K562 (cell line): ENCODE measurements around the gene SYNJ2. TPM values are rescaled to one million over a fixed set of nuclear protein-coding genes. Genes with fewer than 3 reads are reported as not detected.

Experiments
- CBX5 ChIP-seq: IDR thresholded peaks from 2 replicates; pipeline ENCODE4 v1.6.1; 2014; ENCODE audit warnings: low read depth, borderline replicate concordance
- GABPA ChIP-seq: fragments of 200-800 bp; sonication (Bioruptor generic); conservative IDR thresholded peaks from 2 replicates; pipeline ENCODE4 v1.6.1; 2016; ENCODE audit warnings: low read depth, missing genetic modification characterization, missing compliant biosample characterization
- GABPB2 ChIP-seq: fragments of 250-450 bp; sonication (Bioruptor Pico); conservative IDR thresholded peaks from 2 replicates; pipeline ENCODE4 v1.5.1; 2021; ENCODE audit warnings: mild to moderate bottlenecking
- HEY1 ChIP-seq: fragments of 250-450 bp; sonication (Bioruptor Pico); IDR thresholded peaks from 2 replicates; pipeline ENCODE4 v1.5.0; 2020; ENCODE audit warnings: mild to moderate bottlenecking, moderate library complexity, borderline replicate concordance
- KDM4B ChIP-seq, 2 experiments: fragments of 450-650 bp in 1 of 2; sonication (generic) in 1 of 2; IDR thresholded peaks; 2 replicates each; pipeline ENCODE4 v1.6.1; 2016 to 2017; ENCODE audit warnings: borderline replicate concordance in 2 of 2, antibody characterized with exemption in 1 of 2, low read depth in 1 of 2, mild to moderate bottlenecking in 1 of 2
- MAFK ChIP-seq: IDR thresholded peaks from 2 replicates; pipeline ENCODE4 v1.6.1; 2011; ENCODE audit warnings: low read length, improper control_type of control experiment
- NFE2 ChIP-seq: IDR thresholded peaks from 2 replicates; pipeline ENCODE4 v1.6.1; 2014; ENCODE audit warnings: antibody characterized with exemption, low read depth
- RCOR1 ChIP-seq, 2 experiments: IDR thresholded peaks; 2 replicates each; pipeline ENCODE4 v1.6.1; 2012; ENCODE audit warnings: low read depth in 2 of 2, low read length in 2 of 2, borderline replicate concordance in 1 of 2, improper control_type of control experiment in 1 of 2
- ZBTB7A ChIP-seq: IDR thresholded peaks from 2 replicates; pipeline ENCODE4 v1.6.1; 2011; ENCODE audit warnings: low read depth, mild to moderate bottlenecking, low read length, moderate library complexity, borderline replicate concordance; ENCODE audit not compliant: control insufficient read depth
- ZNF124 ChIP-seq: sonication (generic); formaldehyde crosslinking; IDR thresholded peaks from 2 replicates; pipeline ENCODE4 v1.8.1; 2022; ENCODE audit warnings: missing genetic modification reagents
- polyA plus RNA-seq, 8 experiments: library from polyadenylated mRNA; depleted of rRNA in 4 of 8; stranded (reverse) in 5 of 8; unstranded in 3 of 8; fragments of >200 nt; fragmentation: Nextera tagmentation in 2 of 8; fragmentation: Illumina TruSeq in 1 of 8; extraction: Ambion mirVana in 2 of 8; extraction: Trizol in 1 of 8; gene quantifications; 2 replicates each; pipeline versions ENCODE4 v1.2.1 to v1.2.3, GENCODE V29; 2011 to 2014; ENCODE audit warnings: inconsistent platforms in 1 of 8, missing spikeins in 1 of 8
- total RNA-seq, 7 experiments: library from RNA; depleted of rRNA in 6 of 7; stranded (reverse); fragments of >200 nt in 6 of 7; fragmentation: Illumina TruSeq in 2 of 7; extraction: Trizol in 2 of 7; gene quantifications; 2 replicates each; pipeline versions ENCODE4 v1.2.1 to v1.2.3, GENCODE V29; 2011 to 2021; ENCODE audit warnings: low replicate concordance in 1 of 7
- TF ChIP-seq, protein P1 (sequence below): IDR thresholded peaks from 3 replicates; pipeline ENCODE4 v1.6.1; 2011; ENCODE audit warnings: borderline replicate concordance, mild to moderate bottlenecking; ENCODE audit not compliant: insufficient read length, insufficient read depth
- TF ChIP-seq, protein P2 (sequence below): sonication (generic); formaldehyde crosslinking; IDR thresholded peaks from 2 replicates; pipeline ENCODE4 v1.8.0; 2023; ENCODE audit warnings: missing genetic modification reagents, mild to moderate bottlenecking, borderline replicate concordance
- TF ChIP-seq, protein P3 (sequence below): fragments of 200-800 bp; sonication (Bioruptor generic); IDR thresholded peaks from 2 replicates; pipeline ENCODE4 v1.6.1; 2017; ENCODE audit warnings: missing genetic modification characterization, missing compliant biosample characterization
- TF ChIP-seq, protein P4 (sequence below): fragments of 250-450 bp; sonication (Bioruptor Pico); IDR thresholded peaks from 2 replicates; pipeline ENCODE4 v1.8.0; 2021; ENCODE audit warnings: moderate library complexity, mild to moderate bottlenecking, inconsistent platforms
- TF ChIP-seq, protein P5 (sequence below): sonication (generic); formaldehyde crosslinking; IDR thresholded peaks from 2 replicates; pipeline ENCODE4 v1.8.0; 2022; ENCODE audit warnings: mild to moderate bottlenecking, low read depth, missing genetic modification reagents

Gene SYNJ2
- total and polyA plus RNA-seq, 9 of the 15 experiments (the other 6 are each of a cell fraction or from before 2014, with no cell fraction given): 3.0 to 27.7 (median 17.8) TPM

DNA sequence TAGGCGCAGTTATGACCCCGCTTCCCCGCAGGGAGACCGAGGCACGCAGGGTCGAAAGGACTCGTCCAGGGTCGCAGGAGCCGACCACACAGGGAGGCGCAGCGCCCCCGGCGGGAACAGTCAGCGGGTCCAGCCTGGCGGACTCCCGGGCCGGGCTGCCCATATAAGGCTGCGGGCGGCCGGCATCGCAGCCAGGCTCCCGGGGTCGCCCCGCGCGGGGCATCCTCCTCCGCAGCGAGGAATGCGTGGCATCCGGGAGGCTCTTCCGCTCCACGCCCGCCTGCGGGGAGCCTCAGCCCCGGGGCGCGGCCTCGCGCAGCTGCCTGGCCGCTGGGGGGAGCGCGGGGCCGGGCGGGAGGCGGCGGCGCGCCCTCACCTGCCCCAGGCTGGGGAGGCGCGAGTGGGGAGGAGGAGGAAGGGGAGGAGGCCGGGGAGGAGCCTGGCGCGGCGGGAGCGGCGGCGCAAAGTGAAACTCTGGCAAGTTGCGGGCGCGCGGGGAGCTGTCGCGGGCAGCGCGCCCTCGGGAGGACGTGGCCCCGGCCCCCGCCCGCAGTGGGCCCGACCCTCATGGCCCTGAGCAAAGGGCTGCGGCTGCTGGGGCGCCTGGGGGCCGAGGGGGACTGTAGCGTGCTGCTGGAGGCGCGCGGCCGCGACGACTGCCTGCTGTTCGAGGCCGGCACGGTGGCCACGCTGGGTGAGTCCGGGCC lies at the start of gene SYNJ2 (continued):
- TF ChIP-seq GABPB2 (CRISPR knock-in tag) (no peak), CBX5 (no peak), HEY1 (CRISPR knock-in tag) (no peak), NFE2 (no peak), GABPA (tag) (peak; percentile 74), MAFK (no peak), ZBTB7A (peak; percentile 97), ZNF124 (no peak), KDM4B (IDR thresholded peaks at IDR 0.05; ENCODE audit: borderline replicate concordance in 2 of 2, low read depth in 1 of 2) (no peak), RCOR1 (IDR thresholded peaks at IDR 0.05; ENCODE audit: borderline replicate concordance in 1 of 2, low read depth in 2 of 2, low read length in 2 of 2) (peak in 1 of 2 experiments; percentile 61; a peak in 3 of 4 replicates)
- TF ChIP-seq, protein P1, sequence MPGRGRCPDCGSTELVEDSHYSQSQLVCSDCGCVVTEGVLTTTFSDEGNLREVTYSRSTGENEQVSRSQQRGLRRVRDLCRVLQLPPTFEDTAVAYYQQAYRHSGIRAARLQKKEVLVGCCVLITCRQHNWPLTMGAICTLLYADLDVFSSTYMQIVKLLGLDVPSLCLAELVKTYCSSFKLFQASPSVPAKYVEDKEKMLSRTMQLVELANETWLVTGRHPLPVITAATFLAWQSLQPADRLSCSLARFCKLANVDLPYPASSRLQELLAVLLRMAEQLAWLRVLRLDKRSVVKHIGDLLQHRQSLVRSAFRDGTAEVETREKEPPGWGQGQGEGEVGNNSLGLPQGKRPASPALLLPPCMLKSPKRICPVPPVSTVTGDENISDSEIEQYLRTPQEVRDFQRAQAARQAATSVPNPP: no peak
- TF ChIP-seq, protein P2, sequence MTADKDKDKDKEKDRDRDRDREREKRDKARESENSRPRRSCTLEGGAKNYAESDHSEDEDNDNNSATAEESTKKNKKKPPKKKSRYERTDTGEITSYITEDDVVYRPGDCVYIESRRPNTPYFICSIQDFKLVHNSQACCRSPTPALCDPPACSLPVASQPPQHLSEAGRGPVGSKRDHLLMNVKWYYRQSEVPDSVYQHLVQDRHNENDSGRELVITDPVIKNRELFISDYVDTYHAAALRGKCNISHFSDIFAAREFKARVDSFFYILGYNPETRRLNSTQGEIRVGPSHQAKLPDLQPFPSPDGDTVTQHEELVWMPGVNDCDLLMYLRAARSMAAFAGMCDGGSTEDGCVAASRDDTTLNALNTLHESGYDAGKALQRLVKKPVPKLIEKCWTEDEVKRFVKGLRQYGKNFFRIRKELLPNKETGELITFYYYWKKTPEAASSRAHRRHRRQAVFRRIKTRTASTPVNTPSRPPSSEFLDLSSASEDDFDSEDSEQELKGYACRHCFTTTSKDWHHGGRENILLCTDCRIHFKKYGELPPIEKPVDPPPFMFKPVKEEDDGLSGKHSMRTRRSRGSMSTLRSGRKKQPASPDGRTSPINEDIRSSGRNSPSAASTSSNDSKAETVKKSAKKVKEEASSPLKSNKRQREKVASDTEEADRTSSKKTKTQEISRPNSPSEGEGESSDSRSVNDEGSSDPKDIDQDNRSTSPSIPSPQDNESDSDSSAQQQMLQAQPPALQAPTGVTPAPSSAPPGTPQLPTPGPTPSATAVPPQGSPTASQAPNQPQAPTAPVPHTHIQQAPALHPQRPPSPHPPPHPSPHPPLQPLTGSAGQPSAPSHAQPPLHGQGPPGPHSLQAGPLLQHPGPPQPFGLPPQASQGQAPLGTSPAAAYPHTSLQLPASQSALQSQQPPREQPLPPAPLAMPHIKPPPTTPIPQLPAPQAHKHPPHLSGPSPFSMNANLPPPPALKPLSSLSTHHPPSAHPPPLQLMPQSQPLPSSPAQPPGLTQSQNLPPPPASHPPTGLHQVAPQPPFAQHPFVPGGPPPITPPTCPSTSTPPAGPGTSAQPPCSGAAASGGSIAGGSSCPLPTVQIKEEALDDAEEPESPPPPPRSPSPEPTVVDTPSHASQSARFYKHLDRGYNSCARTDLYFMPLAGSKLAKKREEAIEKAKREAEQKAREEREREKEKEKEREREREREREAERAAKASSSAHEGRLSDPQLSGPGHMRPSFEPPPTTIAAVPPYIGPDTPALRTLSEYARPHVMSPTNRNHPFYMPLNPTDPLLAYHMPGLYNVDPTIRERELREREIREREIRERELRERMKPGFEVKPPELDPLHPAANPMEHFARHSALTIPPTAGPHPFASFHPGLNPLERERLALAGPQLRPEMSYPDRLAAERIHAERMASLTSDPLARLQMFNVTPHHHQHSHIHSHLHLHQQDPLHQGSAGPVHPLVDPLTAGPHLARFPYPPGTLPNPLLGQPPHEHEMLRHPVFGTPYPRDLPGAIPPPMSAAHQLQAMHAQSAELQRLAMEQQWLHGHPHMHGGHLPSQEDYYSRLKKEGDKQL: no peak
- TF ChIP-seq, protein P3, sequence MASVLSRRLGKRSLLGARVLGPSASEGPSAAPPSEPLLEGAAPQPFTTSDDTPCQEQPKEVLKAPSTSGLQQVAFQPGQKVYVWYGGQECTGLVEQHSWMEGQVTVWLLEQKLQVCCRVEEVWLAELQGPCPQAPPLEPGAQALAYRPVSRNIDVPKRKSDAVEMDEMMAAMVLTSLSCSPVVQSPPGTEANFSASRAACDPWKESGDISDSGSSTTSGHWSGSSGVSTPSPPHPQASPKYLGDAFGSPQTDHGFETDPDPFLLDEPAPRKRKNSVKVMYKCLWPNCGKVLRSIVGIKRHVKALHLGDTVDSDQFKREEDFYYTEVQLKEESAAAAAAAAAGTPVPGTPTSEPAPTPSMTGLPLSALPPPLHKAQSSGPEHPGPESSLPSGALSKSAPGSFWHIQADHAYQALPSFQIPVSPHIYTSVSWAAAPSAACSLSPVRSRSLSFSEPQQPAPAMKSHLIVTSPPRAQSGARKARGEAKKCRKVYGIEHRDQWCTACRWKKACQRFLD (CRISPR knock-in tag): no peak
- TF ChIP-seq, protein P4, sequence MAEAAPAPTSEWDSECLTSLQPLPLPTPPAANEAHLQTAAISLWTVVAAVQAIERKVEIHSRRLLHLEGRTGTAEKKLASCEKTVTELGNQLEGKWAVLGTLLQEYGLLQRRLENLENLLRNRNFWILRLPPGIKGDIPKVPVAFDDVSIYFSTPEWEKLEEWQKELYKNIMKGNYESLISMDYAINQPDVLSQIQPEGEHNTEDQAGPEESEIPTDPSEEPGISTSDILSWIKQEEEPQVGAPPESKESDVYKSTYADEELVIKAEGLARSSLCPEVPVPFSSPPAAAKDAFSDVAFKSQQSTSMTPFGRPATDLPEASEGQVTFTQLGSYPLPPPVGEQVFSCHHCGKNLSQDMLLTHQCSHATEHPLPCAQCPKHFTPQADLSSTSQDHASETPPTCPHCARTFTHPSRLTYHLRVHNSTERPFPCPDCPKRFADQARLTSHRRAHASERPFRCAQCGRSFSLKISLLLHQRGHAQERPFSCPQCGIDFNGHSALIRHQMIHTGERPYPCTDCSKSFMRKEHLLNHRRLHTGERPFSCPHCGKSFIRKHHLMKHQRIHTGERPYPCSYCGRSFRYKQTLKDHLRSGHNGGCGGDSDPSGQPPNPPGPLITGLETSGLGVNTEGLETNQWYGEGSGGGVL (CRISPR knock-in tag): no peak
- TF ChIP-seq, protein P5, sequence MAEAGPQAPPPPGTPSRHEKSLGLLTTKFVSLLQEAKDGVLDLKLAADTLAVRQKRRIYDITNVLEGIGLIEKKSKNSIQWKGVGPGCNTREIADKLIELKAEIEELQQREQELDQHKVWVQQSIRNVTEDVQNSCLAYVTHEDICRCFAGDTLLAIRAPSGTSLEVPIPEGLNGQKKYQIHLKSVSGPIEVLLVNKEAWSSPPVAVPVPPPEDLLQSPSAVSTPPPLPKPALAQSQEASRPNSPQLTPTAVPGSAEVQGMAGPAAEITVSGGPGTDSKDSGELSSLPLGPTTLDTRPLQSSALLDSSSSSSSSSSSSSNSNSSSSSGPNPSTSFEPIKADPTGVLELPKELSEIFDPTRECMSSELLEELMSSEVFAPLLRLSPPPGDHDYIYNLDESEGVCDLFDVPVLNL (CRISPR knock-in tag): peak; percentile 73; the same call in 1 of the 2 replicates
